Ectodermal cell (in vitro differentiated cells): ENCODE data around the gene PLAC9.

Experiments
- H3K27ac ChIP-seq: 2 replicates; pipeline ENCODE4 v1.7.0; 2013; ENCODE audit warnings: mild to moderate bottlenecking, low read depth, low read length; ENCODE audit not compliant: insufficient read depth, poor library complexity, severe bottlenecking
- H3K27me3 ChIP-seq: 2 replicates; pipeline ENCODE4 v1.7.0; 2013; ENCODE audit warnings: mild to moderate bottlenecking, low read length; ENCODE audit not compliant: insufficient read depth, control insufficient read depth, poor library complexity, severe bottlenecking
- H3K36me3 ChIP-seq: one replicate; pipeline ENCODE4 v1.7.0; 2013; ENCODE audit warnings: low read length; ENCODE audit not compliant: control insufficient read depth, insufficient read depth
- H3K4me1 ChIP-seq: one replicate; pipeline ENCODE4 v1.7.0; 2013; ENCODE audit warnings: low read length; ENCODE audit not compliant: control insufficient read depth, insufficient read depth
- H3K4me3 ChIP-seq: 2 replicates; pipeline ENCODE4 v1.7.0; 2013; ENCODE audit warnings: low read depth, low read length, control low read depth; ENCODE audit not compliant: insufficient read depth
- H3K9me3 ChIP-seq: 2 replicates; pipeline ENCODE4 v1.7.0; 2013; ENCODE audit warnings: mild to moderate bottlenecking, low read length, moderate library complexity; ENCODE audit not compliant: control insufficient read depth
- WGBS, 2 experiments: methylation state at CpG; one replicate each; pipeline ENCODE4 v1.1.7; 2013; ENCODE audit warnings: missing lambda C conversion rate in 2 of 2; 5-methylcytosine and 5-hydroxymethylcytosine counted together

PLAC9 gene

DNA sequence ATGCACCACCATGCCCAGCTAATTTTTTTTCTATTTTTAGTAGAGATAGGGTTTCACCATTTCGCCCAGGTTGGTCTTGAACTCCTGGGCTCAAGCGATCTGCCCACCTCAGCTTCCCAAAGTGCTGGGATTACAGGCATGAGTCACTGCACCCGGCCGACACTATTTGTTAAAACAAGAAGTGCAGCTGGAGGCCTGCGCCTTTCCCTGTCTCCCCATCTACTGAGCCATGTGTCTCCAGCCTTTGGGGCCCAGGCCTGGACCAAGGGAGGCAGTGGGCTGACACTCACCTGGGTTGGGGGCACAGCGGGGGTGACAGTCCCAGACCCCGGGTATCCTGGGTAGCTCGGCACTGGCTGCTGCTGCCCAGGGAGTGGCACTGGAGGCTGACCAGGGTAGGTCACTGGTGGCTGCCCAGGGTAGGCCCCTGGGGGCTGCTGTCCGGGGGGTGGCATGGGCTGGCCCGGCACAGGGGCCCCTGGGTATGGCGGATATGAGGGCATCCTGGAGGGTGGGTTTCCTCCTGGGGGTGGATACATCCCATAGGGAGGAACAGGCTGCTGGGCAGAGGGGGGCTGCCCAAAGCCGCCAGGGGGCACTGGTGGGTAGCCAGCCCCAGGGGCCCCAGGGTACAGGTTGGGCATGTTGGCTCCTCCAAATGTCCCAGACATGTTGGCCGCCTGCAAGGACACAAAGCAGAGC lies 36.3 kb downstream of the PLAC9 start:
- H3K27me3 ChIP-seq: no peaks in the 10 kb centered on the region
- H3K36me3 ChIP-seq: no peaks in the 10 kb centered on the region
- WGBS, 2 experiments: 89 to 92% methylated on average over 13 of the region's 13 CpGs
- H3K4me3 ChIP-seq: no peak overlapping the region
- no peaks in the 10 kb centered on the region for H3K9me3 ChIP-seq
- no peak overlapping the region for H3K27ac ChIP-seq
- peaks cover 11% of the 10 kb centered on the region for H3K4me1 ChIP-seq

DNA sequence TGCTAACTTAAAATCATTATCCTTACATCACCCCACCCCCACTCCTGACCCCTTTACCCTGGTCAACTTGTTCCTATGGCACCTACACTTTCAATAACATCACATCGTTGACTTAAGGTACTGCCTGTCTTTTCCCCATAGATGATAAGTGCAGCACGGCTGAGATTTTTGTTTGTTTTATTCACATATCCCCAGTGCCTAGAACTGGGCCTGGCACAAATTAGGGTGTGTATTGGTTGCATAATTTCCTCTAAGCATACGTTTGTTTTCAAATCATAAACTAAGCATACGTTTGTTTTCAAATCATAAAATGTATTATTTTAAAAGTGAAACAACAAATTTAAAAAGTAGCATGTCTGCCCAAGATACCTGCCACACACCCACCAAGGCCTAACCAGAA lies 37.5 kb downstream of the PLAC9 start:
- no peaks in the 10 kb centered on the region for H3K27me3 ChIP-seq
- no peaks in the 10 kb centered on the region for H3K36me3 ChIP-seq
- no peak overlapping the region for H3K27ac ChIP-seq
- WGBS, 2 experiments: 79 to 93% methylated on average over 1 to 3 of the region's 4 CpGs
- H3K4me1 ChIP-seq: peaks cover 8% of the 10 kb centered on the region
- no peak overlapping the region for H3K4me3 ChIP-seq
- no peaks in the 10 kb centered on the region for H3K9me3 ChIP-seq

GRCh38 chr10:80170641-80171040 lies 38.1 kb downstream of the PLAC9 start:
- no peaks in the 10 kb centered on the region for H3K9me3 ChIP-seq
- WGBS, 2 experiments: 85 to 87% methylated on average over 10 of the region's 10 CpGs
- no peaks in the 10 kb centered on the region for H3K36me3 ChIP-seq

DNA sequence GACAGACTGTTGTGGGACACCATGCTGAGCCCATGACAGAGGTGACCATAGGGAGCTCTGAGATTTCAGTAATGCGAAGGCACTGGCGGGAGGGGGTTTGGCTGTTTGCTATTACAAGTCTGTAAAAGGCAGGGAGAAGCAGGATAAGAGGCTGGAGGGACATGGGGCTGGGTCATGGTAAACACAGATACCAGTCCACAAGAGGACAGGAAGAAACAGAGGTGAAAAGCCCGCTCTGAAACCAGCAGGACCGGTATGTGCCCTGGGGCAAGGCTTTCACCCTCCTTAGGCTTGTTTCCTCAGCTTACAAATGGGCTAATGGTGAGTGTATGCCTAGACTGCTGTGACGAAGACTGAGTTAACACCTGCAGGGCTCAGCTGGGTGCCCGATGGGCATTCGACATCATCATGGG lies 38.7 kb downstream of the PLAC9 start:
- H3K4me3 ChIP-seq: no peak overlapping the region
- no peaks in the 10 kb centered on the region for H3K36me3 ChIP-seq
- WGBS, 2 experiments: 66 to 67% methylated on average over 7 of the region's 7 CpGs
- H3K27ac ChIP-seq: no peak overlapping the region
- H3K9me3 ChIP-seq: no peaks in the 10 kb centered on the region
- no peaks in the 10 kb centered on the region for H3K27me3 ChIP-seq
- peaks cover 8% of the 10 kb centered on the region for H3K4me1 ChIP-seq

More at GRCh38 chr10:80170641-80171040, 38.1 kb downstream of the PLAC9 start:
- peaks cover 8% of the 10 kb centered on the region for H3K4me1 ChIP-seq
- H3K4me3 ChIP-seq: no peak overlapping the region
- no peaks in the 10 kb centered on the region for H3K27me3 ChIP-seq
- H3K27ac ChIP-seq: no peak overlapping the region

- H3K27me3 ChIP-seq: no peaks in the 10 kb centered on the region
- no peak overlapping the region for H3K27ac ChIP-seq
- H3K4me3 ChIP-seq: no peak overlapping the region
- WGBS, 2 experiments: 72 to 77% methylated on average over 5 of the region's 5 CpGs
- no peaks in the 10 kb centered on the region for H3K9me3 ChIP-seq
- H3K4me1 ChIP-seq: peaks cover 8% of the 10 kb centered on the region
- no peaks in the 10 kb centered on the region for H3K36me3 ChIP-seq
These were observed 40.4 kb downstream of the PLAC9 start for GRCh38 chr10:80172896-80173295.

- 91 to 93% methylated on average over 6 of the region's 6 CpGs for WGBS, 2 experiments
- Histone ChIP-seq H3K4me3 (no peak overlapping the region), H3K4me1 (peaks cover 8% of the 10 kb centered on the region), H3K27ac (no peak overlapping the region), H3K9me3 (no peaks in the 10 kb centered on the region), H3K27me3 (no peaks in the 10 kb centered on the region), H3K36me3 (no peaks in the 10 kb centered on the region)
These were observed 40.9 kb downstream of the PLAC9 start for GRCh38 chr10:80173466-80173865.

GRCh38 chr10:80174641-80175395 lies 42.3 kb downstream of the PLAC9 start:
- no peaks in the 10 kb centered on the region for H3K27me3 ChIP-seq
- H3K36me3 ChIP-seq: no peaks in the 10 kb centered on the region
- H3K4me1 ChIP-seq: peaks cover 8% of the 10 kb centered on the region
- no peak overlapping the region for H3K27ac ChIP-seq
- no peaks in the 10 kb centered on the region for H3K9me3 ChIP-seq
- WGBS, 2 experiments: 94 to 95% methylated on average over 15 of the region's 15 CpGs
- H3K4me3 ChIP-seq: no peak overlapping the region

GRCh38 chr10:80176526-80176925 lies 44.0 kb downstream of the PLAC9 start:
- Histone ChIP-seq H3K4me3 (no peak overlapping the region), H3K27me3 (no peaks in the 10 kb centered on the region), H3K36me3 (no peaks in the 10 kb centered on the region), H3K4me1 (peaks cover 8% of the 10 kb centered on the region), H3K27ac (no peak overlapping the region), H3K9me3 (no peaks in the 10 kb centered on the region)
- 91 to 93% methylated on average over 6 of the region's 6 CpGs for WGBS, 2 experiments

GRCh38 chr10:80177781-80178636 lies 45.5 kb downstream of the PLAC9 start:
- no peaks in the 10 kb centered on the region for H3K27me3 ChIP-seq
- H3K4me1 ChIP-seq: no peaks in the 10 kb centered on the region
- H3K27ac ChIP-seq: no peak overlapping the region
- no peaks in the 10 kb centered on the region for H3K36me3 ChIP-seq
- 83 to 85% methylated on average over 12 of the region's 12 CpGs for WGBS, 2 experiments
- no peak overlapping the region for H3K4me3 ChIP-seq
- H3K9me3 ChIP-seq: no peaks in the 10 kb centered on the region

- H3K27me3 ChIP-seq: no peaks in the 10 kb centered on the region
- H3K9me3 ChIP-seq: no peaks in the 10 kb centered on the region
- no peaks in the 10 kb centered on the region for H3K4me1 ChIP-seq
- 92 to 94% methylated on average over 6 of the region's 6 CpGs for WGBS, 2 experiments
- no peaks in the 10 kb centered on the region for H3K36me3 ChIP-seq
- no peak overlapping the region for H3K27ac ChIP-seq
- no peak overlapping the region for H3K4me3 ChIP-seq
These were observed 50.5 kb downstream of the PLAC9 start for GRCh38 chr10:80182986-80183385.
